Vagina (tissue), 2 donors: ENCODE results near the gene DNM2. TPM values are rescaled to one million over a fixed set of nuclear protein-coding genes. Genes with fewer than 3 reads are reported as not detected.

Experiments
- DNase-seq, 2 donors: peaks; one replicate each; pipeline ENCODE4 v3.0.0-alpha.2; 2017; ENCODE audit errors: extremely low spot score in 2 of 2
- H3K27ac ChIP-seq: fragments of 200-600 bp; sonication (generic); one replicate; pipeline ENCODE4 v1.5.1; 2019
- H3K27me3 ChIP-seq: fragments of 200-600 bp; sonication (generic); one replicate; pipeline ENCODE4 v1.5.1; 2019
- H3K36me3 ChIP-seq, 2 donors: fragments of 200-600 bp; sonication (generic); one replicate each; pipeline ENCODE4 v1.5.1; 2017 to 2019
- H3K4me1 ChIP-seq: fragments of 200-600 bp; sonication (generic); one replicate; pipeline ENCODE4 v1.5.1; 2019
- H3K4me3 ChIP-seq, 2 donors: fragments of 200-600 bp; sonication (generic); 1 replicate in 1 of 2; 2 replicates in 1 of 2; pipeline ENCODE4 v1.5.1; 2016 to 2019
- H3K9me3 ChIP-seq: fragments of 200-600 bp; sonication (generic); one replicate; pipeline ENCODE4 v1.5.1; 2019
- CTCF ChIP-seq, 3 experiments: fragments of 450-650 bp in 2 of 3; fragments of 200-600 bp in 1 of 3; sonication (generic) in 1 of 3; IDR thresholded peaks; one replicate each; pipeline ENCODE4 v1.5.1; 2017 to 2019; ENCODE audit warnings: antibody characterized with exemption in 3 of 3, mild to moderate bottlenecking in 2 of 3, moderate library complexity in 2 of 3
- POLR2A ChIP-seq, 2 donors: fragments of 450-650 bp; IDR thresholded peaks; one replicate each; pipeline ENCODE4 v1.6.1; 2017; ENCODE audit warnings: antibody characterized with exemption in 2 of 2, mild to moderate bottlenecking in 2 of 2, moderate library complexity in 2 of 2
- POLR2AphosphoS5 ChIP-seq, 2 donors: sonication (generic); formaldehyde crosslinking; IDR thresholded peaks; one replicate each; pipeline ENCODE4 v1.9.0; 2017; ENCODE audit warnings: antibody characterized with exemption in 2 of 2, mild to moderate bottlenecking in 2 of 2, low read depth in 1 of 2; ENCODE audit not compliant: insufficient read depth in 1 of 2
- intact Hi-C: fragments of 100-400 bp; cut with DNase I; formaldehyde crosslinking; loops from one replicate; pipeline ENCODE4 v1.15.1; 2023
- total RNA-seq: library from RNA; depleted of rRNA; stranded (reverse); fragments of >200 nt; gene quantifications from one replicate; pipeline ENCODE4 v1.2.3, GENCODE V29; 2016

The DNM2 gene
- total RNA-seq, 1 donor from 2014 or later, result 128 TPM

- Histone ChIP-seq H3K27me3 (no peaks in the 10 kb centered on the region), H3K4me1 (peaks cover 13% of the 10 kb centered on the region), H3K27ac (no peak overlapping the region), H3K36me3 (no peaks in the 10 kb centered on the region), H3K4me3 (no peak overlapping the region), H3K9me3 (no peaks in the 10 kb centered on the region)
- intact Hi-C loops, result no loop called here
- TF ChIP-seq CTCF (IDR thresholded peaks at IDR 0.05) (no peak), POLR2A (IDR thresholded peaks at IDR 0.05) (no peak), POLR2AphosphoS5 (IDR thresholded peaks at IDR 0.05; ENCODE audit: insufficient read depth in 1 of 2, low read depth in 1 of 2) (no peak)
- no peak for DNase-seq
Measured at GRCh38 chr19:10735741-10736140, 17.9 kb downstream of the DNM2 start.

GRCh38 chr19:10736189-10736588 is 18.3 kb downstream of the DNM2 start:
- H3K27me3 ChIP-seq, result no peaks in the 10 kb centered on the region
- DNase-seq, result no peak
- intact Hi-C loops, result no loop called here

GRCh38 chr19:10736916-10737551 is 19.2 kb downstream of the DNM2 start:
- no peak for DNase-seq
- TF ChIP-seq POLR2A (IDR thresholded peaks at IDR 0.05), result no peak
- no peak for TF ChIP-seq CTCF (IDR thresholded peaks at IDR 0.05)
- no peak for TF ChIP-seq POLR2AphosphoS5 (IDR thresholded peaks at IDR 0.05; ENCODE audit: insufficient read depth in 1 of 2, low read depth in 1 of 2)
- H3K36me3 ChIP-seq, result no peaks in the 10 kb centered on the region
- H3K4me1 ChIP-seq, result peaks cover 14% of the 10 kb centered on the region
- H3K4me3 ChIP-seq, result no peak overlapping the region
- no peaks in the 10 kb centered on the region for H3K9me3 ChIP-seq
- H3K27me3 ChIP-seq, result no peaks in the 10 kb centered on the region
- intact Hi-C loops, result no loop called here
- H3K27ac ChIP-seq, result no peak overlapping the region

More at GRCh38 chr19:10736189-10736588, 18.3 kb downstream of the DNM2 start:
- peaks cover 13% of the 10 kb centered on the region for H3K4me1 ChIP-seq
- H3K36me3 ChIP-seq, result no peaks in the 10 kb centered on the region
- H3K4me3 ChIP-seq, result no peak overlapping the region
- H3K9me3 ChIP-seq, result no peaks in the 10 kb centered on the region
- no peak overlapping the region for H3K27ac ChIP-seq
- no peak for TF ChIP-seq POLR2AphosphoS5 (IDR thresholded peaks at IDR 0.05; ENCODE audit: insufficient read depth in 1 of 2, low read depth in 1 of 2)
- no peak for TF ChIP-seq CTCF (IDR thresholded peaks at IDR 0.05)
- no peak for TF ChIP-seq POLR2A (IDR thresholded peaks at IDR 0.05)

GRCh38 chr19:10737722-10738121 is 19.8 kb downstream of the DNM2 start:
- Histone ChIP-seq H3K36me3 (no peaks in the 10 kb centered on the region), H3K4me3 (no peak overlapping the region), H3K27ac (no peak overlapping the region), H3K9me3 (no peaks in the 10 kb centered on the region), H3K4me1 (peaks cover 20% of the 10 kb centered on the region), H3K27me3 (no peaks in the 10 kb centered on the region)
- intact Hi-C loops, result no loop called here
- no peak for TF ChIP-seq CTCF (IDR thresholded peaks at IDR 0.05)
- no peak for TF ChIP-seq POLR2AphosphoS5 (IDR thresholded peaks at IDR 0.05; ENCODE audit: insufficient read depth in 1 of 2, low read depth in 1 of 2)
- DNase-seq, result no peak

GRCh38 chr19:10740798-10741197 is 22.9 kb downstream of the DNM2 start:
- H3K4me1 ChIP-seq, result peaks cover 44% of the 10 kb centered on the region
- H3K27me3 ChIP-seq, result no peaks in the 10 kb centered on the region
- H3K9me3 ChIP-seq, result no peaks in the 10 kb centered on the region
- H3K36me3 ChIP-seq, result no peaks in the 10 kb centered on the region
- DNase-seq, result no peak
- H3K4me3 ChIP-seq, result no peak overlapping the region
- intact Hi-C loops, result no loop called here
- no peak overlapping the region for H3K27ac ChIP-seq
- TF ChIP-seq POLR2AphosphoS5 (IDR thresholded peaks at IDR 0.05; ENCODE audit: insufficient read depth in 1 of 2, low read depth in 1 of 2), result no peak
- no peak for TF ChIP-seq CTCF (IDR thresholded peaks at IDR 0.05)
- no peak for TF ChIP-seq POLR2A (IDR thresholded peaks at IDR 0.05)
